ENCODE results near the gene ATP4B. TPM values are rescaled to one million over a fixed set of nuclear protein-coding genes. Genes with fewer than 3 reads are reported as not detected.

ATP4B gene
- total RNA-seq = not detected

DNA sequence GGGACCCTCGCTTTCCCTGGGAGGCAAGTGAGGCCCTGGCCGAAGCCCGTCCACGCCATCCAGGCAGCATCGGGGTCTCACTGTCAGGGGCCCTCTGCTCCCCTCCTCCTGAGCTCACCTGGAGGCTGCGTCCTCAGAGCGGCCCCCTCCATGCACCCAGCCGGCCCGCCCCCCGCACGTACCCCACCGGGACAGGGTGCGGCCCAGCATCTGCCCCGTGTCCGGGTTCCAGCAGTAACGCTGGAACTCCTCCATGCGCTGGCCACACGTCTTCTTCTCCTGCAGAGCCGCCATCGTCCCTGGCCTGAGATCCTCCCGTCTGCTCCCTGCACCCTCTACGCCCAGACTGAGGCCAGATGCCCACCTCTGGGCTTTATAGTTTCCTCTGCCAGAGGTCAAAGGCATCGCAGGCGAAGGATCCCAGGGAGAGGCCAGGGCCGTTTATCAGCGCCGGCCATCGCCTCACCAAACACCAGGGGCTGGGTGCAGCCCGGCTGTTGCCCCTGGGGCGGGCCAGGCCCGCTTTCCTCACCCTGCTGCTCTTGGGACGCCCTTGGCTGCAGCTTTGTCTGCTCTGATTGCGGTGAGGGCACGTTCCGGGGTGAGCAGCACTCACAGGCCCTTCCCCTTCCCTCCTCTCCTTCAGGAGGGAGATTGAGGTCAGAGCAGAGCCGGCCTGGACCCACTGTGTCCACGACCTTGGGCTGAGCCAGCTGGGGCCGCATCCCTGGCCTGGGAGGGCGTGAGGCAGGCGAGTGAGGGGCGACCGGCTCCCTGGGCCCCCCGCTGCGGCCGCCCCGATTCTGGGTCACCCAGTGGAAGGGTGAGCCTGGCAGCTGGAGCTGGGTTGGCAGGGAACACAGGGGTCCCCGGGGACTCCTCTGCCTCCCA is at the start of gene ATP4B:
Gene ATP4B (minus strand): TSS at position 348 of the 891 bp plus-strand sequence. CDS start 54 bp downstream, at position 294.
- WGBS, 2 donors = 85 to 89% methylated on average over 10 to 16 of the region's 47 CpGs
- intact Hi-C loops (cut with DNase I) = no loop called here
- no peak for DNase-seq
- Histone ChIP-seq H3K4me1 (peaks cover 0 to 6% (median 0%) of the 10 kb centered on the region in 3 donors), H3K27ac (no peak within 1 kb of the TSS), H3K9me3 (peaks cover 0 to 8% (median 0%) of the 10 kb centered on the region in 3 donors), H3K27me3 (peaks cover 0 to 10% (median 0%) of the 10 kb centered on the region in 4 donors), H3K36me3 (no peaks in the 10 kb centered on the region), H3K4me3 (no peak within 1 kb of the TSS)
- TF ChIP-seq, protein P1, sequence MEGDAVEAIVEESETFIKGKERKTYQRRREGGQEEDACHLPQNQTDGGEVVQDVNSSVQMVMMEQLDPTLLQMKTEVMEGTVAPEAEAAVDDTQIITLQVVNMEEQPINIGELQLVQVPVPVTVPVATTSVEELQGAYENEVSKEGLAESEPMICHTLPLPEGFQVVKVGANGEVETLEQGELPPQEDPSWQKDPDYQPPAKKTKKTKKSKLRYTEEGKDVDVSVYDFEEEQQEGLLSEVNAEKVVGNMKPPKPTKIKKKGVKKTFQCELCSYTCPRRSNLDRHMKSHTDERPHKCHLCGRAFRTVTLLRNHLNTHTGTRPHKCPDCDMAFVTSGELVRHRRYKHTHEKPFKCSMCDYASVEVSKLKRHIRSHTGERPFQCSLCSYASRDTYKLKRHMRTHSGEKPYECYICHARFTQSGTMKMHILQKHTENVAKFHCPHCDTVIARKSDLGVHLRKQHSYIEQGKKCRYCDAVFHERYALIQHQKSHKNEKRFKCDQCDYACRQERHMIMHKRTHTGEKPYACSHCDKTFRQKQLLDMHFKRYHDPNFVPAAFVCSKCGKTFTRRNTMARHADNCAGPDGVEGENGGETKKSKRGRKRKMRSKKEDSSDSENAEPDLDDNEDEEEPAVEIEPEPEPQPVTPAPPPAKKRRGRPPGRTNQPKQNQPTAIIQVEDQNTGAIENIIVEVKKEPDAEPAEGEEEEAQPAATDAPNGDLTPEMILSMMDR (IDR thresholded peaks at IDR 0.05) = no peak
- TF ChIP-seq POLR2A (IDR thresholded peaks at IDR 0.05) = no peak

DNA sequence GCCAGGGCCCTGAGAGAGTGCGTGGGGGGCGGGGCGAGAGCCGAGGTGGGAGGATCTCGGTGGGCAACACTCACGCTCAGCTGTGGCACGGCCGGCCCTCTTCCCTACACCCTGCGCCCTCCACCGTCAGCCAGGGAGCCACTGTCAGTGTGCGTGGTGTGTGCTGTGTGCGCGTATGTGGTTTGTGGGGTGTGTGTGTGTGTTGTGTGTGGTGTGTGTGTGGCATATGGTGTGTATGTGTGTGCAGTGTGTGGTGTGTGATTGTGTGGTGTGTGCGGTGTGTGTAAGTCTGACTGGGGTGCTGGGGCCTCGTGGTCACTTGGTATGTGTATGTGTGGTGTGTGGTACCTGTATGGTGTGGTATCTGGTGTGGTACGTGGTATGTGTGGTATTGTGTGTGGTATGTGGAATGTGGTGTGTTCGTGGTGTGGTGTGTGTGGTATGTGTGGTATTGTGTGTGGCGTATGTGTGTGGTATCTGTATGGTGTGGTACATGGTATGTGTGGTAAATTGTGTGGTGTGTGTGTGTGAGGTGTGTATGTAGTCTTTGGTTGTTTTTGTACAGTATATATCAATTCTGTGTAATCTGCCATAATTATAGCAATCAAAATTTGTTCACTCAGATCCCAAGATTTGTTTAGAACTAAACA is 14.1 kb upstream of the ATP4B start:
- Histone ChIP-seq H3K36me3 (no peaks in the 10 kb centered on the region), H3K9me3 (no peaks in the 10 kb centered on the region), H3K4me3 (no peak overlapping the region), H3K4me1 (no peaks in the 10 kb centered on the region), H3K27ac (no peak overlapping the region), H3K27me3 (no peaks in the 10 kb centered on the region)
- DNase-seq = no peak
- 77 to 88% methylated on average over 10 to 16 of the region's 18 CpGs for WGBS, 2 donors
- intact Hi-C loops (cut with DNase I) = no loop called here
- TF ChIP-seq, protein P1 (IDR thresholded peaks at IDR 0.05) = no peak
- TF ChIP-seq POLR2A (IDR thresholded peaks at IDR 0.05) = no peak

DNA sequence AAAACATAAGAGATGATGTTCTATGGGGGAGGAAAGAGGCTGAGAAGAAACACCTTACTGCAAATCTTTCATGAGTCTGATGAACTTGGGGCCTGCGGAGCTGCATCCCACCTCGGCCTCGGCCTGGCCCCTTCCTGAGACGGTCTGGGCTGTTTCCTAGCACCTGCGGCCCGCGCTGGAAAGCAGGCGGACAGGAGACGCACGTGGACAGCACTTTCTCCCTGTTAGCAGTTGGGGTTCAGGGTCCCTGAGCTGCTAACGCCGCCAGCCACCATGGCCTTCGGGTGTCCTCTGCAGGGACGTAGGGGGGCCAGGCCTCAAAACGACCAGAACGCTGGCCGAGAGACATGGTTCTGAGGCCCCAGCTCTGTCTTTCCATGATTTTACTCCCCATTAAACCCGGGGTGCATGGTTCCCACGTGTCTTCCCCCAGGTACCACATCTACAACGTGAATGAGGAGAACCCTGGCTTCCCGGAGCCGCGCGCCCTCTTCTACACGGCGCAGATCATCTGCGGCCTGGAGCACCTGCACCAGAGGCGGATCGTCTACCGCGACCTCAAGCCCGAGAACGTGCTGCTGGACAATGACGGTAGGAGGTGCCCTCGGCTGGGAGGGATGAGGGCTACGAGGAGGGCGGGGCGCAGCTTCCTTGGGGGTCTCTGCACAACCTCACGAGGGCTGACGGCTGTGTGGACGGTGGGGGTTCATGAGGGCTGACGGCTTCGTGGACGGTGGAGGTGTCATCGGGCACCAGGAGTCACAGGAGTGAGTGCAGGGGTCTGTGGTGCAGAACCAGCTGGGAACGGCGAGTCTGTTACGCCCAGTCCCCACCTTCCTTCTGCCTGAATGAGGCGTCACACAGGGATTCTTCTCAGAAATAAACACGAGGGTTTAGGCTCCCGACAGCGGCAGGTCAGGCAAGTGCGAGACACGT is 13.3 kb upstream of the ATP4B start:
- WGBS, 2 donors = 83 to 87% methylated on average over 7 to 24 of the region's 54 CpGs
- TF ChIP-seq, protein P1 (IDR thresholded peaks at IDR 0.05) = no peak
- TF ChIP-seq POLR2A (IDR thresholded peaks at IDR 0.05) = no peak
- intact Hi-C loops (cut with DNase I) = no loop called here
- Histone ChIP-seq H3K36me3 (no peaks in the 10 kb centered on the region), H3K27ac (no peak overlapping the region), H3K4me3 (no peak overlapping the region), H3K4me1 (no peaks in the 10 kb centered on the region), H3K27me3 (no peaks in the 10 kb centered on the region), H3K9me3 (no peaks in the 10 kb centered on the region)
- DNase-seq = no peak

DNA sequence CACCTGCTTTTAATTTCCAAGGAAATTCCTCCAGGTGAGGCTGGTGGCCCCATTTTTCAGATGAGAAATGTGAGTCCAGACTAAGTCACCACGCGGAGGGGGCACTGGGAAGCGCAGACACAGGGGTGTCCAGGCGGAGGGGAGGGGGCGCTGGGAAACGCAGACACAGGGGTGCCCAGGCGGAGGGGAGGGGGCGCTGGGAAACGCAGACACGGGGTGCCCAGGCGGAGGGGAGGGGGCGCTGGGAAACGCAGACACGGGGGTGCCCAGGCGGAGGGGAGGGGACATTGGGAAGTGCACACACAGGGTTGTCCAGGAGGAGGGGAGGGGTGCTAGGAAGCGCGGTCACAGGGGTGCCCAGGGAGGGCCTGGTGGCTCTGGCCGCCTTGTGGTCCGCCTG is 12.5 kb upstream of the ATP4B start:
- H3K4me3 ChIP-seq = no peak overlapping the region
- WGBS, 2 donors = 78 to 88% methylated on average over 4 to 9 of the region's 19 CpGs
- H3K4me1 ChIP-seq = no peaks in the 10 kb centered on the region
- intact Hi-C loops (cut with DNase I) = no loop called here
- H3K27ac ChIP-seq = no peak overlapping the region
- DNase-seq = no peak
- no peaks in the 10 kb centered on the region for H3K9me3 ChIP-seq
- H3K36me3 ChIP-seq = no peaks in the 10 kb centered on the region
- peaks cover 0 to 3% (median 0%) of the 10 kb centered on the region in 4 donors for H3K27me3 ChIP-seq
- TF ChIP-seq, protein P1 (IDR thresholded peaks at IDR 0.05) = no peak
- TF ChIP-seq POLR2A (IDR thresholded peaks at IDR 0.05) = no peak
